Gastroesophageal sphincter (tissue), 3 donors: Measurements from ENCODE around the gene CCNK.

Source experiments
- EP300 ChIP-seq: sonication (generic); formaldehyde crosslinking; IDR thresholded peaks from one replicate; pipeline ENCODE4 v1.6.1; 2017; ENCODE audit warnings: antibody characterized with exemption, mild to moderate bottlenecking
- TF ChIP-seq, protein P1 (sequence below), 4 experiments: fragments of 200-600 bp in 2 of 4; fragments of 450-650 bp in 2 of 4; sonication (generic) in 1 of 4; IDR thresholded peaks; one replicate each; pipeline ENCODE4 v1.5.1; 2017 to 2019; ENCODE audit warnings: antibody characterized with exemption in 4 of 4, mild to moderate bottlenecking in 2 of 4, moderate library complexity in 2 of 4

DNA sequence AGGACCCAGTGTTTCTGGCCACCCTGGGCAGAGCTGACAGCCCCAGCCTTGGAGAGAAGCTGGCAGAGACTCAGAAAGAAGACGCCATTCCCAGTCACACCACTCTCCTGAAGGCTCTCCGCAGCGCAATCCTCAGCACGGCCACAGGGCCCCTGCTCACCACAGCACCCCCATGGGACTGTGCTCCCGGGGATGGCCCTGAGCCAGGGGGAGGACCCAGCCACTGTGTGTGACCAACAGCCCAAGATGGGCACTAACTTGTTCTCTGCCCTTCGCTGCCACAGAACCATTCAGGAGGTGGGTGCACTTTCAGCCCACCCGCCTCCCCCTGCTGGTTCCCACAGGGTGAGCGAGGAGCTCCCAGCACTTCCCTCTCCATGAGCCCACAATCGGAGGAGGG is 57.1 kb downstream of the CCNK start:
- TF ChIP-seq, protein P1, sequence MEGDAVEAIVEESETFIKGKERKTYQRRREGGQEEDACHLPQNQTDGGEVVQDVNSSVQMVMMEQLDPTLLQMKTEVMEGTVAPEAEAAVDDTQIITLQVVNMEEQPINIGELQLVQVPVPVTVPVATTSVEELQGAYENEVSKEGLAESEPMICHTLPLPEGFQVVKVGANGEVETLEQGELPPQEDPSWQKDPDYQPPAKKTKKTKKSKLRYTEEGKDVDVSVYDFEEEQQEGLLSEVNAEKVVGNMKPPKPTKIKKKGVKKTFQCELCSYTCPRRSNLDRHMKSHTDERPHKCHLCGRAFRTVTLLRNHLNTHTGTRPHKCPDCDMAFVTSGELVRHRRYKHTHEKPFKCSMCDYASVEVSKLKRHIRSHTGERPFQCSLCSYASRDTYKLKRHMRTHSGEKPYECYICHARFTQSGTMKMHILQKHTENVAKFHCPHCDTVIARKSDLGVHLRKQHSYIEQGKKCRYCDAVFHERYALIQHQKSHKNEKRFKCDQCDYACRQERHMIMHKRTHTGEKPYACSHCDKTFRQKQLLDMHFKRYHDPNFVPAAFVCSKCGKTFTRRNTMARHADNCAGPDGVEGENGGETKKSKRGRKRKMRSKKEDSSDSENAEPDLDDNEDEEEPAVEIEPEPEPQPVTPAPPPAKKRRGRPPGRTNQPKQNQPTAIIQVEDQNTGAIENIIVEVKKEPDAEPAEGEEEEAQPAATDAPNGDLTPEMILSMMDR (IDR thresholded peaks at IDR 0.05), result peak in 1 of 4 experiments; percentile 27
- no peak for TF ChIP-seq EP300
